GM18909 (cell line): Measurements from ENCODE around the gene DCDC1.

Experiments
- ATAC-seq: cut with Tn5 transposase; IDR thresholded peaks from one replicate; pipeline ENCODE4 v1.9.1; 2021; ENCODE audit warnings: mild to moderate bottlenecking; ENCODE audit not compliant: unreplicated experiment, poor library complexity

The DCDC1 gene

GRCh38 chr11:31114442-31114841, 255.1 kb downstream of the DCDC1 start:
- ATAC-seq: no peak

GRCh38 chr11:31110830-31111229, 258.7 kb downstream of the DCDC1 start:
- ATAC-seq: no peak

- no peak for ATAC-seq
These were observed 260.1 kb downstream of the DCDC1 start for GRCh38 chr11:31109446-31109845.

GRCh38 chr11:31107649-31108048, 261.9 kb downstream of the DCDC1 start:
- no peak for ATAC-seq

- peak; percentile 91 for ATAC-seq
These were observed 262.5 kb downstream of the DCDC1 start for GRCh38 chr11:31106968-31107576.

GRCh38 chr11:31106326-31106725, 263.2 kb downstream of the DCDC1 start:
- ATAC-seq: no peak

GRCh38 chr11:31102875-31103274, 266.7 kb downstream of the DCDC1 start:
- ATAC-seq: no peak

GRCh38 chr11:31102316-31102715, 267.2 kb downstream of the DCDC1 start:
- no peak for ATAC-seq

- ATAC-seq: no peak
These were observed 273.2 kb downstream of the DCDC1 start for GRCh38 chr11:31096191-31096805.

GRCh38 chr11:31092638-31093037, 276.9 kb downstream of the DCDC1 start:
- ATAC-seq: no peak

GRCh38 chr11:31089117-31089516, 280.4 kb downstream of the DCDC1 start:
- ATAC-seq: no peak

GRCh38 chr11:31069447-31070205, 299.9 kb downstream of the DCDC1 start:
- ATAC-seq: no peak

GRCh38 chr11:31060880-31061279, 308.7 kb downstream of the DCDC1 start:
- ATAC-seq: no peak

GRCh38 chr11:31059529-31059928, 310.0 kb downstream of the DCDC1 start:
- ATAC-seq: no peak

- ATAC-seq: no peak
These were observed 319.3 kb downstream of the DCDC1 start for GRCh38 chr11:31050061-31050765.

- ATAC-seq: no peak
These were observed 324.2 kb downstream of the DCDC1 start for GRCh38 chr11:31045335-31045734.

GRCh38 chr11:31030138-31030792, 339.3 kb downstream of the DCDC1 start:
- ATAC-seq: no peak

- ATAC-seq: no peak
These were observed 343.2 kb downstream of the DCDC1 start for GRCh38 chr11:31026315-31026714.

- no peak for ATAC-seq
These were observed 347.5 kb downstream of the DCDC1 start for GRCh38 chr11:31022080-31022479.

GRCh38 chr11:31019786-31020185, 349.8 kb downstream of the DCDC1 start:
- ATAC-seq: no peak
